OCI-LY3 (cell line): ENCODE results near the gene CORO6.

Source experiments
- EZH2phosphoT487 ChIP-seq: fragments of 200-600 bp; shearing (Covaris generic); IDR thresholded peaks from 2 replicates; pipeline ENCODE4 v1.6.1; 2018; ENCODE audit warnings: antibody characterized with exemption, mixed run types, low read depth
- TF ChIP-seq, protein P1 (sequence below): fragments of 200-600, 300-600 bp; sonication (generic); IDR thresholded peaks from 2 replicates; pipeline ENCODE4 v1.5.1; 2014; ENCODE audit warnings: antibody characterized with exemption, low read length, low read depth

DNA sequence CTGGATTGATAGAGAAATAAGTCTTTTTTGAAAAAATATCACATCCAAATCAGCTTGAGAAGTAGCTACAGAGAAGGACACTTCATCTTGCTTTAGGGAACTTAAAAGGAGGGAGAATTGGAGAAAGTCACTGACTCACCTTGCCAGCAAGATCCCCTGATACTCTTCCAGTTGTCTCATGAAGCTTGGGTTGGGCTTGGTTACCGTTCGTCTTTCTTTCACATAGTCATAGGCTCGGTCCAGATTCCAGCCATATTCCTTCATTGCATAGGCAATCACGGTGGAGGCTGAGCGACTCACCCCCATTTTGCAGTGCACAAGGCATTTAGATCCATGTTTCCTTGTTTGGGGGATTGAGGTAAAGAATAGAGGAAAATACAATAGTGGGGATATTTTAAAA is 25.3 kb upstream of the CORO6 start:
- TF ChIP-seq, protein P1, sequence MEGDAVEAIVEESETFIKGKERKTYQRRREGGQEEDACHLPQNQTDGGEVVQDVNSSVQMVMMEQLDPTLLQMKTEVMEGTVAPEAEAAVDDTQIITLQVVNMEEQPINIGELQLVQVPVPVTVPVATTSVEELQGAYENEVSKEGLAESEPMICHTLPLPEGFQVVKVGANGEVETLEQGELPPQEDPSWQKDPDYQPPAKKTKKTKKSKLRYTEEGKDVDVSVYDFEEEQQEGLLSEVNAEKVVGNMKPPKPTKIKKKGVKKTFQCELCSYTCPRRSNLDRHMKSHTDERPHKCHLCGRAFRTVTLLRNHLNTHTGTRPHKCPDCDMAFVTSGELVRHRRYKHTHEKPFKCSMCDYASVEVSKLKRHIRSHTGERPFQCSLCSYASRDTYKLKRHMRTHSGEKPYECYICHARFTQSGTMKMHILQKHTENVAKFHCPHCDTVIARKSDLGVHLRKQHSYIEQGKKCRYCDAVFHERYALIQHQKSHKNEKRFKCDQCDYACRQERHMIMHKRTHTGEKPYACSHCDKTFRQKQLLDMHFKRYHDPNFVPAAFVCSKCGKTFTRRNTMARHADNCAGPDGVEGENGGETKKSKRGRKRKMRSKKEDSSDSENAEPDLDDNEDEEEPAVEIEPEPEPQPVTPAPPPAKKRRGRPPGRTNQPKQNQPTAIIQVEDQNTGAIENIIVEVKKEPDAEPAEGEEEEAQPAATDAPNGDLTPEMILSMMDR, result no peak
- no peak for TF ChIP-seq EZH2phosphoT487
